DND-41 (cell line): Measurements from ENCODE around the gene MRPL44.

Source experiments
- ATAC-seq: fragments of 200-7000 bp; cut with Tn5 transposase; 3 replicates; pipeline ENCODE4 v1.9.1; 2021; ENCODE audit warnings: low read depth; ENCODE audit not compliant: insufficient read depth
- DNase-seq: peaks from one replicate; pipeline ENCODE4 v3.0.0-alpha.2; 2020
- H2AFZ ChIP-seq: 2 replicates; pipeline ENCODE4 v1.6.0; 2012; ENCODE audit warnings: low read depth, low read length
- H3K27ac ChIP-seq: 2 replicates; pipeline ENCODE4 v1.5.1; 2012; ENCODE audit warnings: low read length, inconsistent platforms
- H3K27me3 ChIP-seq: fragments of 200-600 bp; sonication (generic); 2 replicates; pipeline ENCODE4 v1.6.0; 2012; ENCODE audit warnings: low read length, mild to moderate bottlenecking, inconsistent platforms; ENCODE audit not compliant: insufficient read depth, poor library complexity
- H3K36me3 ChIP-seq: 2 replicates; pipeline ENCODE4 v1.5.1; 2012; ENCODE audit warnings: low read length, inconsistent platforms; ENCODE audit not compliant: insufficient read depth
- H3K4me1 ChIP-seq: 2 replicates; pipeline ENCODE4 v1.5.1; 2012; ENCODE audit warnings: mild to moderate bottlenecking, low read length; ENCODE audit not compliant: insufficient read depth
- H3K4me2 ChIP-seq: 2 replicates; pipeline ENCODE4 v1.6.0; 2012; ENCODE audit warnings: mild to moderate bottlenecking, moderate library complexity, low read length, inconsistent platforms; ENCODE audit not compliant: insufficient read depth
- H3K4me3 ChIP-seq, 2 experiments: fragments of 200-600 bp in 1 of 2; shearing (Covaris generic) in 1 of 2; 2 replicates each; pipeline ENCODE4 v1.5.1; 2012 to 2016; ENCODE audit warnings: inconsistent platforms in 2 of 2, low read length in 2 of 2, mild to moderate bottlenecking in 2 of 2, low read depth in 1 of 2, moderate library complexity in 1 of 2
- H3K79me2 ChIP-seq: 2 replicates; pipeline ENCODE4 v1.6.0; 2012; ENCODE audit warnings: low read length, inconsistent platforms; ENCODE audit not compliant: insufficient read depth
- H3K9ac ChIP-seq: 2 replicates; pipeline ENCODE4 v1.6.0; 2012; ENCODE audit warnings: low read depth, mild to moderate bottlenecking, inconsistent platforms, low read length, moderate library complexity
- H3K9me3 ChIP-seq: 2 replicates; pipeline ENCODE4 v1.5.1; 2012; ENCODE audit warnings: low read length, moderate library complexity, mild to moderate bottlenecking, inconsistent platforms; ENCODE audit not compliant: insufficient read depth, severe bottlenecking
- H4K20me1 ChIP-seq: 2 replicates; pipeline ENCODE4 v1.6.0; 2012; ENCODE audit warnings: low read length; ENCODE audit not compliant: insufficient read depth
- CTCF ChIP-seq: IDR thresholded peaks from 2 replicates; pipeline ENCODE4 v1.5.1; 2012; ENCODE audit warnings: borderline replicate concordance, low read length, moderate library complexity, mild to moderate bottlenecking; ENCODE audit not compliant: poor library complexity, severe bottlenecking; ENCODE audit errors: extremely low read depth
- EZH2 ChIP-seq: IDR thresholded peaks from 3 replicates; pipeline ENCODE4 v1.6.1; 2012; ENCODE audit warnings: borderline replicate concordance, low read depth, mild to moderate bottlenecking, moderate library complexity, low read length, inconsistent platforms; ENCODE audit not compliant: severe bottlenecking

The MRPL44 gene

GRCh38 chr2:223969856-223970255 is 12.6 kb downstream of the MRPL44 start:
- Histone ChIP-seq H3K4me2 (no peak overlapping the region), H2AFZ (no peak overlapping the region), H3K27me3 (no peaks in the 10 kb centered on the region), H3K36me3 (peaks cover 28% of the 10 kb centered on the region), H3K79me2 (no peaks in the 10 kb centered on the region), H3K27ac (no peak overlapping the region), H3K4me1 (no peaks in the 10 kb centered on the region), H3K9ac (no peak overlapping the region), H3K9me3 (no peaks in the 10 kb centered on the region), H3K4me3 (no peak overlapping the region), H4K20me1 (no peaks in the 10 kb centered on the region)
- ATAC-seq, result peak; percentile 31; the same call in 1 of the 3 replicates
- TF ChIP-seq CTCF (no peak), EZH2 (no peak)
- no peak for DNase-seq

GRCh38 chr2:223970343-223971128 is 13.3 kb downstream of the MRPL44 start:
- Histone ChIP-seq H3K9me3 (no peaks in the 10 kb centered on the region), H3K4me2 (no peak overlapping the region), H3K27ac (no peak overlapping the region), H3K36me3 (peaks cover 23% of the 10 kb centered on the region), H3K4me3 (no peak overlapping the region), H3K4me1 (no peaks in the 10 kb centered on the region), H2AFZ (no peak overlapping the region), H4K20me1 (no peaks in the 10 kb centered on the region), H3K79me2 (no peaks in the 10 kb centered on the region), H3K27me3 (no peaks in the 10 kb centered on the region), H3K9ac (no peak overlapping the region)
- ATAC-seq (peak; percentile 83), DNase-seq (peak; percentile 50)
- TF ChIP-seq EZH2 (no peak), CTCF (peak; percentile 93)

- DNase-seq, result no peak
- Histone ChIP-seq H3K4me2 (no peak overlapping the region), H3K79me2 (no peaks in the 10 kb centered on the region), H3K4me1 (no peaks in the 10 kb centered on the region), H3K27ac (no peak overlapping the region), H3K36me3 (peaks cover 13% of the 10 kb centered on the region; the same call in 1 of the 2 replicates), H3K9me3 (no peaks in the 10 kb centered on the region), H3K9ac (no peak overlapping the region), H4K20me1 (no peaks in the 10 kb centered on the region), H3K4me3 (no peak overlapping the region), H2AFZ (no peak overlapping the region), H3K27me3 (no peaks in the 10 kb centered on the region)
- no peak for ATAC-seq
- TF ChIP-seq EZH2 (no peak), CTCF (no peak)
Measured at GRCh38 chr2:223971731-223972130, 14.5 kb downstream of the MRPL44 start.
